Upper lobe of left lung (tissue), 4 donors: ENCODE data around the gene CELSR1.

Experiments used
- EP300 ChIP-seq, 4 donors: sonication (generic); formaldehyde crosslinking; IDR thresholded peaks; one replicate each; pipeline ENCODE4 v1.5.1; 2017; ENCODE audit warnings: antibody characterized with exemption in 4 of 4, control low read depth in 2 of 4
- POLR2A ChIP-seq, 4 donors: fragments of 450-650 bp; IDR thresholded peaks; one replicate each; pipeline ENCODE4 v1.5.1; 2016 to 2017; ENCODE audit warnings: antibody characterized with exemption in 4 of 4, mild to moderate bottlenecking in 2 of 4
- POLR2AphosphoS5 ChIP-seq, 2 donors: sonication (generic); formaldehyde crosslinking; IDR thresholded peaks; one replicate each; pipeline ENCODE4 v1.5.1; 2017; ENCODE audit warnings: antibody characterized with exemption in 2 of 2
- TF ChIP-seq, protein P1 (sequence below), 6 experiments: fragments of 450-650 bp in 4 of 6; fragments of 200-600 bp in 2 of 6; sonication (generic) in 2 of 6; IDR thresholded peaks; one replicate each; pipeline ENCODE4 v1.5.1; 2016 to 2019; ENCODE audit warnings: antibody characterized with exemption in 6 of 6

DNA sequence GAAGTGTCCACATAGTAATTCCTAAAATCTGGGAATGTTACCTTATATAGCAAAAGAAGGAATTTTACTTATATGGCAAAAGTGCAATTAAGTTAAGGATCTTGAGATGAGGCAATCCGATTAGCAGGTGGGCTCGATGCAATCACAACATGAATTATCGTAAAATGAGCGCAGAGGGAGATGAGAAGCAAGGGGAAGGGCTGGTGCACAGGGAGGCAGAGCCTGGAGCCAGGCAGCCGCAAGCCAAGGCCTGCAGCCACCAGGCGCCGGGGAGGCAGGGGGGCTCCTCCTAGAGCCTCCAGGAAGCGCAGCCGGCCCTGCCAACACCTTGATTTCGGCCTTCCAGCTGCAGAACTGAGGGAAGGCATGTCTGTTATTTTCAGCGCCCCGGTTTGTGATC lies 85.7 kb downstream of the CELSR1 start:
- TF ChIP-seq, protein P1, sequence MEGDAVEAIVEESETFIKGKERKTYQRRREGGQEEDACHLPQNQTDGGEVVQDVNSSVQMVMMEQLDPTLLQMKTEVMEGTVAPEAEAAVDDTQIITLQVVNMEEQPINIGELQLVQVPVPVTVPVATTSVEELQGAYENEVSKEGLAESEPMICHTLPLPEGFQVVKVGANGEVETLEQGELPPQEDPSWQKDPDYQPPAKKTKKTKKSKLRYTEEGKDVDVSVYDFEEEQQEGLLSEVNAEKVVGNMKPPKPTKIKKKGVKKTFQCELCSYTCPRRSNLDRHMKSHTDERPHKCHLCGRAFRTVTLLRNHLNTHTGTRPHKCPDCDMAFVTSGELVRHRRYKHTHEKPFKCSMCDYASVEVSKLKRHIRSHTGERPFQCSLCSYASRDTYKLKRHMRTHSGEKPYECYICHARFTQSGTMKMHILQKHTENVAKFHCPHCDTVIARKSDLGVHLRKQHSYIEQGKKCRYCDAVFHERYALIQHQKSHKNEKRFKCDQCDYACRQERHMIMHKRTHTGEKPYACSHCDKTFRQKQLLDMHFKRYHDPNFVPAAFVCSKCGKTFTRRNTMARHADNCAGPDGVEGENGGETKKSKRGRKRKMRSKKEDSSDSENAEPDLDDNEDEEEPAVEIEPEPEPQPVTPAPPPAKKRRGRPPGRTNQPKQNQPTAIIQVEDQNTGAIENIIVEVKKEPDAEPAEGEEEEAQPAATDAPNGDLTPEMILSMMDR (IDR thresholded peaks at IDR 0.05): no peak
- no peak for TF ChIP-seq POLR2AphosphoS5 (IDR thresholded peaks at IDR 0.05)
- TF ChIP-seq POLR2A (IDR thresholded peaks at IDR 0.05): no peak
- no peak for TF ChIP-seq EP300 (IDR thresholded peaks at IDR 0.05)
